Mucosa of descending colon (tissue), 3 donors: ENCODE data around the gene RER1. TPM values are rescaled to one million over a fixed set of nuclear protein-coding genes. Genes with fewer than 3 reads are reported as not detected.

ENCODE experiments used
- ATAC-seq: fragments of 200-7000 bp; cut with Tn5 transposase; one replicate; pipeline ENCODE4 v1.9.1; 2020; ENCODE audit warnings: mild to moderate bottlenecking, moderate library complexity
- DNase-seq, 3 donors: peaks; one replicate each; pipeline ENCODE4 v3.0.0-alpha.2; 2020
- H3K36me3 ChIP-seq: fragments of 200-600 bp; one replicate; pipeline ENCODE4 v1.8.0; 2021; ENCODE audit warnings: low read depth, mild to moderate bottlenecking
- H3K4me1 ChIP-seq: fragments of 200-600 bp; one replicate; pipeline ENCODE4 v1.8.0; 2021; ENCODE audit warnings: low read depth, mild to moderate bottlenecking
- H3K4me3 ChIP-seq: fragments of 200-600 bp; one replicate; pipeline ENCODE4 v1.8.0; 2021; ENCODE audit warnings: mild to moderate bottlenecking
- H3K9me3 ChIP-seq: fragments of 200-600 bp; one replicate; pipeline ENCODE4 v1.8.0; 2021; ENCODE audit warnings: mild to moderate bottlenecking
- intact Hi-C, 2 donors: fragments of 100-400 bp; cut with DNase I in 1 of 2; cut with micrococcal nuclease in 1 of 2; formaldehyde crosslinking; loops; one replicate each; pipeline versions ENCODE4 v1.11.0 to v1.11.1; 2022; cut with DNase I, micrococcal nuclease
- total RNA-seq, 3 donors: library from RNA; stranded (reverse); fragmentation: NEBNext Ultra II Directional in 2 of 3; extraction: Animal tissue kit (Norgen Biotek cat#: 25700) in 2 of 3; gene quantifications; one replicate each; pipeline versions ENCODE4 v1.2.1 to v1.2.4, GENCODE V29; 2021 to 2023
- TF ChIP-seq, protein P1 (sequence below): fragments of 200-600 bp; IDR thresholded peaks from one replicate; pipeline ENCODE4 v1.8.0; 2022; ENCODE audit warnings: antibody characterized with exemption, mild to moderate bottlenecking
- donor health status: DM: no; HTN: no; CAD: no; lungs with moderate emphysema.
- donor health status: DM: no; HTN: no; CAD: no.
- donor health status: DM: no; HTN: yes; CAD: no.

The RER1 gene
- total RNA-seq, 3 donors from 2014 or later = 151 to 217 (median 193) TPM

DNA sequence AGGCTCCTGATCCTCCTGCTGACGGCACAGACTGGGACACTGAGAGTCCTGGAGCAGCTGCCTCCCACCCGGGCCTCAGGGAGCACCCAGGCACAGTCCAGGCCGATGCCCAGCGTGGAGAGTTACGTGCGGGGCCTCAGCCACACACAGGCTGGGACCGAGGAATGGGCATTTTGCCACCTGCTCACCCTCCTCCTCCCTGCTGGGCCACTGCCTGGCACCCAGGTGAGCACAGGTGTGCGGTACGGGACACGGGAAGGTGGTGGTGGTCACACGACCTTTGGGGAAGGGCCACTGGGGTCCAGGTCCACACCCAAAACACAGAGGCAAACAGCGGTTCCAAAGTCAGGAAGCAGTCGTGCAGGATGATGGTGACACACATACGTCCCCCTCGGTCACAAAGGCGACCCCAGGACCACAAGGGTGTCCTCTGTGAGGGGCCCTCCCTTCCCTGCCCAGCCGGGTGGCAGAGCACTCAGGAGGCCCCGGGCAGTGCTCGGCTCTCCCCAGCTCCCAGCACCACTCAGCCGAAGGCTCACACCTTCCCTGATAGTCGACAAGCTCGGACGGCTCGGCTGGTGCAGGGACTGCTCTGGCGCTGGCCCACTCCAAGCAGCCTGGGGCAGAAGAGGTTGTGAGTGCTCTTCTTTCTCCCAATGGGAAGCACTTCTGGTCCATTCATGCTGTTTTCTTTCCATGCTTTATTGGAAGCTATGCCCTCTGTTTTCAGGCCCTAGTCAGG is 14.5 kb upstream of the RER1 start:
- no peaks in the 10 kb centered on the region for H3K9me3 ChIP-seq
- H3K36me3 ChIP-seq = no peaks in the 10 kb centered on the region
- DNase-seq (peak in 2 of 3 donors; percentile 12 to 40), ATAC-seq (no peak)
- TF ChIP-seq, protein P1, sequence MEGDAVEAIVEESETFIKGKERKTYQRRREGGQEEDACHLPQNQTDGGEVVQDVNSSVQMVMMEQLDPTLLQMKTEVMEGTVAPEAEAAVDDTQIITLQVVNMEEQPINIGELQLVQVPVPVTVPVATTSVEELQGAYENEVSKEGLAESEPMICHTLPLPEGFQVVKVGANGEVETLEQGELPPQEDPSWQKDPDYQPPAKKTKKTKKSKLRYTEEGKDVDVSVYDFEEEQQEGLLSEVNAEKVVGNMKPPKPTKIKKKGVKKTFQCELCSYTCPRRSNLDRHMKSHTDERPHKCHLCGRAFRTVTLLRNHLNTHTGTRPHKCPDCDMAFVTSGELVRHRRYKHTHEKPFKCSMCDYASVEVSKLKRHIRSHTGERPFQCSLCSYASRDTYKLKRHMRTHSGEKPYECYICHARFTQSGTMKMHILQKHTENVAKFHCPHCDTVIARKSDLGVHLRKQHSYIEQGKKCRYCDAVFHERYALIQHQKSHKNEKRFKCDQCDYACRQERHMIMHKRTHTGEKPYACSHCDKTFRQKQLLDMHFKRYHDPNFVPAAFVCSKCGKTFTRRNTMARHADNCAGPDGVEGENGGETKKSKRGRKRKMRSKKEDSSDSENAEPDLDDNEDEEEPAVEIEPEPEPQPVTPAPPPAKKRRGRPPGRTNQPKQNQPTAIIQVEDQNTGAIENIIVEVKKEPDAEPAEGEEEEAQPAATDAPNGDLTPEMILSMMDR = no peak
- H3K4me1 ChIP-seq = no peaks in the 10 kb centered on the region
- no peak overlapping the region for H3K4me3 ChIP-seq
- intact Hi-C loops = loop anchor here in 1 of 2 donors (5.0 kb wide), 1 partner anchor 180 kb away; no protein-coding TSS in a partner anchor

DNA sequence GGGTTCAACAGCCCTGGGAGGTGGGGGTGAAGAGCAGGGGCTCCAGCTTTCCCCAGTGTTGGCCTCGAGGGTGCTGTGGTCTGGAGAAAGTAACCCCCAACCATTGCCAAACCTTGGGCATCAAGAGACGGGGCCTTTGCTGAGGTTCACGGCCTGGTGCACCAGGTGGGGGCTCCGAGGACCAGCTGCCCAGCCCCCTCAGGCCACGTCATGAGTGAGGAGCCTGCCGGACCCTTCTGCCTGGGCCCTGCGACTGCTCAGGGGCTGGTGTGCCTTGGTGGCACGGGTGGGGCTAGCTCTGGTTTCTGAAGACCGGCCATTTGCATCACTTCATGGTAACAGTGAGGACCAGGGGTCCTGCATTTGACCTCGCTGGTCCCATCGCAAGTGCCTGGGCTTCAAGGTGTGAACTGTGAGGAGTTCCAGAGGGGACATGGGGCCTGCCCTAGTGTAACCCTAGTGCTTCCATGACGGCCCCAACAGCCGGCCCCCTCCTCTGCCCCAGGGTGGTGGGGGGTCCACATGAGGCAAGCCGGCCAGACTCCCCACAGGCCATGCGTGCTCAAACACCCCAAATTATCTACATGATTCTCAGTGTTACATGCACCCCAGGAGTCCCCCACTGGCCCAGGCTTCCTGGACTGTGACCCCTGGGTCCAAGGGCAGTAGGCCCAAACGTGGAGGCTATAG is 13.7 kb upstream of the RER1 start:
- Histone ChIP-seq H3K9me3 (no peaks in the 10 kb centered on the region), H3K36me3 (no peaks in the 10 kb centered on the region), H3K4me3 (no peak overlapping the region), H3K4me1 (no peaks in the 10 kb centered on the region)
- DNase-seq = peak in 2 of 3 donors; percentile 18 to 42
- intact Hi-C loops = loop anchor here in 1 of 2 donors (5.0 kb wide), 1 partner anchor 181 kb away; no protein-coding TSS in a partner anchor
- ATAC-seq = no peak
- TF ChIP-seq, protein P1 = no peak

DNA sequence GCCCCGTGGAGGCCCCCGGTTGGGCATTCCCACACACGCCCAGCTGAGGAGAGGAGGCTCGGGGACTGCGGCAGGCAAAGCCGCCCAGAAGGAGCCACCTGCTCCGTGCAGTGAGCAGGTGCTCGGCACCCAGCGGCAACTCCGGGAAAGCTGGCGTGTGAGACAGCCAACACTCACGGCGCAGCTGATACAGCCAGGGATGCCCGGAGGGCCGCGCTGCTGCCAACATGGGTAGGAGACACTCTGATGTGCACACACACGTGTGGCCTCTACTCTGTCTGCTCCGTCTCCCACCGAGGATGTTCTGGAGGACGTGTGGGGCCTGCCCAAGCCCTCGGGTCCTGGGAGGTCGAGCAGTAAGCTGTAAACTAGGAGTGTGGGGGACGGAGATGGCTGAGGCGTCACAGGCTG is 13.2 kb upstream of the RER1 start:
- ATAC-seq = no peak
- peak in 2 of 3 donors; percentile 20 to 44 for DNase-seq

DNA sequence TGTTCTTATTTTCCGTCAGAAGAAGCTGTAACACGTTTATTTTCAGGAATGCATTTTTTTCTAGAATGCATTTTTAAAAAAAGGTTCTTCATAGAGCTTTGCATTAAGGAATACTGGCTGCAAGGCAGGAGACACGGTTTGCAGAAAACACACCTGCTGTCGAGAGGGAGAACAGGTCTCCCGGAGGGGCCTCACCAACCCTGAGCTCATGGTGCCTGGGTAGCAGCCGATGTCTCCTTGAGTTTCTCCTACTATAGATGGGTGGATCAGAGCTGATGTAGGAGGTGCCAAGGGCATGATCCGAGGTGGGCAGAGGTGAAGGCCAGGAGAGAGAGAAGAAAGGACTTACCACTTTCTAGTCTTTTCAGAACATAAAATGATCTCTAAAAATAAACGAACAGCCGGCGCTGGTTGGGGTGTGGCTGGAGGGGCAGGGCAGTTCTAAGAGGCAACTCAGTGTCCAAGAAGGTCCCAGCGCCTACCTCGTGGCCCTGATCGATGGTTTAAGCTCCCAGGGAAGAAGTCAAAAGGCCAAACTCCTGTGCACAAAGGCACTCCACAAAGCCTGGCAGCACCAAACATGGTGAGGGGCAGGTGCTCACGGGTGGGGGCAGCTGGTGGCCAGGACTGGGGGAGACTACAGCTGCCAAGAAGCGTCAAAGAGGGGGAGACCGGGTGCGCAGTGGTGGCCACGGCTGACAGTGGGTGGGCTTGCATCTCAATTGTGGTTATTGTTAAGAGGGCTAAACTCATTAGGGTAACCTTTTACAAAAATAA is 12.5 kb upstream of the RER1 start:
- H3K36me3 ChIP-seq = no peaks in the 10 kb centered on the region
- H3K4me3 ChIP-seq = no peak overlapping the region
- peak in 2 of 3 donors; percentile 12 to 33 for DNase-seq
- no peak for ATAC-seq
- TF ChIP-seq, protein P1 = no peak
- no peaks in the 10 kb centered on the region for H3K4me1 ChIP-seq
- no peaks in the 10 kb centered on the region for H3K9me3 ChIP-seq
- intact Hi-C loops = loop anchor here in 1 of 2 donors (5.0 kb wide), 1 partner anchor 182 kb away; no protein-coding TSS in a partner anchor

More for the DNA sequence above, 13.2 kb upstream of the RER1 start:
- Histone ChIP-seq H3K9me3 (no peaks in the 10 kb centered on the region), H3K4me1 (no peaks in the 10 kb centered on the region), H3K4me3 (no peak overlapping the region), H3K36me3 (no peaks in the 10 kb centered on the region)
- TF ChIP-seq, protein P1 = no peak
- intact Hi-C loops = loop anchor here in 1 of 2 donors (5.0 kb wide), 1 partner anchor 181 kb away; no protein-coding TSS in a partner anchor

DNA sequence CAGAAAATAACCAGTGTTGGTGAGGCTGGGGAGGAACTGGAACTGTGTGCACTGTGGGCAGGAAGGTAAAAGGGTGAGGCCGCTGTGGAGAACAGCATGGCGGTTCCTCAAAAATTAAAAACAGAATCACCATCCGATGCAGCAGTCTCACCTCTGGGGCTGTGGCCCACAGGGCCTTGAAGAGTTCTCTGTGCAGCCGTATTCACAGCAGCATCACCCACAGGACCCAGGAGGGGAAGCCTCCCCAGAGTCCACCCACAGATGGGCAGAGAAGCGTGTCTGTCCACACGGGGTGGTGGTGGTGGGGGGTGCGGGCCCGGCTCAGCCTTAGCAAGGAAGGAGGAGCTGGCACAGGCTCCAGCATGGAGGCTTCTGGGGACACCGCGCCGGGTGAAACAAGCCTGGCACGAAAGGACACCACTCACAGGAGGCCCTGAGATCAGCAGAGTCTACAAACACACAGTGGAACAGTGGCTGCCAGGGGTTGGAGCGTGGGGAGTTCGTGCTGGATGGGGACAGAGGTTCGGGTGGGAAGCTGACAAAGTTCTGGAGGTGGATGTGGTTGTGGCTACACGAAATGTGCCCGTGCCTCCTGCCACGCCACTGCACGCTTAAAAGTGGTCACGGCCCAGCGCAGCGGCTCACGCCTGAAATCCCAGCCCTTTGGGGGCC is 11.8 kb upstream of the RER1 start:
- H3K4me1 ChIP-seq = no peaks in the 10 kb centered on the region
- peak in 2 of 3 donors; percentile 17 to 47 for DNase-seq
- no peaks in the 10 kb centered on the region for H3K36me3 ChIP-seq
- no peaks in the 10 kb centered on the region for H3K9me3 ChIP-seq
- TF ChIP-seq, protein P1 = no peak
- no peak for ATAC-seq
- H3K4me3 ChIP-seq = no peak overlapping the region
- intact Hi-C loops = loop anchor here in 1 of 2 donors (5.0 kb wide), 1 partner anchor 183 kb away; no protein-coding TSS in a partner anchor
